Thoracic aorta (tissue), 2 donors: ENCODE measurements around the gene RHEB. TPM values are rescaled to one million over a fixed set of nuclear protein-coding genes. Genes with fewer than 3 reads are reported as not detected.
"Not testable (repeated sequence)": the region's sequence is repeated elsewhere in the genome, so short reads cannot be mapped to it uniquely, and the experiment has no call there.

ENCODE experiments used
- ATAC-seq: fragments of 150-250 bp; one replicate; pipeline ENCODE4 v1.8.0; 2017; ENCODE audit warnings: low read depth; ENCODE audit not compliant: insufficient number of reproducible peaks, low FRiP score
- DNase-seq: peaks from one replicate; pipeline ENCODE4 v3.0.0-alpha.2; 2020; ENCODE audit warnings: low spot score
- H3K27ac ChIP-seq, 2 donors: fragments of 200-600 bp; sonication (generic); 1 replicate in 1 of 2; 2 replicates in 1 of 2; pipeline ENCODE4 v1.5.1; 2016; ENCODE audit warnings: mild to moderate bottlenecking in 2 of 2, moderate library complexity in 2 of 2
- H3K27me3 ChIP-seq: fragments of 200-600 bp; sonication (generic); replicated peaks from 2 replicates; pipeline ENCODE4 v1.6.0; 2016; ENCODE audit warnings: mild to moderate bottlenecking; ENCODE audit not compliant: insufficient read depth
- H3K36me3 ChIP-seq: fragments of 200-600 bp; sonication (generic); one replicate; pipeline ENCODE4 v1.5.1; 2016
- H3K4me1 ChIP-seq, 2 donors: fragments of 200-600 bp; sonication (generic); 1 replicate in 1 of 2; 2 replicates in 1 of 2; pipeline versions ENCODE4 v1.5.1 to v1.6.0; 2016; ENCODE audit warnings: low read depth in 2 of 2, mild to moderate bottlenecking in 1 of 2; ENCODE audit not compliant: control insufficient read depth in 1 of 2
- H3K4me3 ChIP-seq: fragments of 200-600 bp; sonication (generic); 2 replicates; pipeline ENCODE4 v1.5.1; 2016; ENCODE audit warnings: mild to moderate bottlenecking
- H3K9me3 ChIP-seq: fragments of 200-600 bp; sonication (generic); 2 replicates; pipeline ENCODE4 v1.5.1; 2016
- CTCF ChIP-seq: fragments of 200-600 bp; sonication (generic); IDR thresholded peaks from one replicate; pipeline ENCODE4 v1.5.1; 2019; ENCODE audit warnings: antibody characterized with exemption
- total RNA-seq, 2 donors: library from RNA; depleted of rRNA; stranded (reverse); fragments of >200 nt; gene quantifications; one replicate each; pipeline versions ENCODE4 v1.1.0 to v1.2.3, GENCODE V29; 2016

The RHEB gene
- total RNA-seq, 2 donors from 2014 or later, result 88.9 to 102 TPM

DNA sequence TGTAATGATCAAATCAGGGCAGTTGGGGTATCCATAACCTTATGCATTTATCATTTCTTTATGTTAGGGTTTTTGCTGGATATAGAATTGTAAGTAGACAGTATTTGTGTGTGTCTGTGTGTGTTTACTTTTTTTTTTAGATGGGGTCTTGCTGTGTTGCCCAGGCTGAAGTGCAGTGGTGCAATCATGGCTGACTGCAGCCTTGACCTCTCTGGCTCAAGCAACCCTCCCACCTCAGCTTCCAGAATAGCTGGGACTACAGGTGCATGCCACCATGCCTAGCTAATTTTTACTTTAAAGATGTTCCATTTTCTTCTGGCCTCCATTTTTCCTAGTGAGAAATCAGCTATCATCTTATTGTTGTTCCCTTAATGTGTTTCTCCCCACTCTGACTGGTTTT, 10.1 kb upstream of the RHEB start:
- no peaks in the 10 kb centered on the region for H3K4me1 ChIP-seq
- no peak overlapping the region for H3K4me3 ChIP-seq
- no peaks in the 10 kb centered on the region for H3K27me3 ChIP-seq
- ATAC-seq (no peak), DNase-seq (no peak)
- no peaks in the 10 kb centered on the region for H3K36me3 ChIP-seq
- no peak for TF ChIP-seq CTCF
- H3K9me3 ChIP-seq, result peaks cover 7% of the 10 kb centered on the region
- H3K27ac ChIP-seq, result no peak overlapping the region

DNA sequence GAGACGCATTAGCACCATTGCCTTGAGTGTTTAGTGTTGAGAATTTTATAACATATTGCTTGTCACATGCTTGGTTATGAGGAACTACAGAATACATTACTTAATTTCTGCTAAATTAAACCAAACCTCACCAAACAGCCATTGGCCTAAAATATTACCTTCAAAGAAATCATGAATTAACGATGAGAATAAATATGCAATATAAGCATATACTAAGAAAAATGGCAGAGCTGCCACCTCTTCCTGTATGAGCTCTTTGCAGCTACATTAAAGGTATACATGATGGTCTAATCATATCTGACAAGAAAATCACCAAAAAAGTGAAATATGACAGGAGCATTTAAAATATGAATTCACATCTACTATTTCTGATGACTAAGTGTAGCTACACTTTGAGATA, 5.2 kb upstream of the RHEB start:
- Histone ChIP-seq H3K27ac (no peak overlapping the region), H3K4me1 (peaks cover 5 to 6% of the 10 kb centered on the region in 2 donors), H3K9me3 (peaks cover 1% of the 10 kb centered on the region), H3K27me3 (no peaks in the 10 kb centered on the region), H3K36me3 (no peaks in the 10 kb centered on the region), H3K4me3 (no peak overlapping the region)
- ATAC-seq (no peak), DNase-seq (no peak)
- no peak for TF ChIP-seq CTCF

DNA sequence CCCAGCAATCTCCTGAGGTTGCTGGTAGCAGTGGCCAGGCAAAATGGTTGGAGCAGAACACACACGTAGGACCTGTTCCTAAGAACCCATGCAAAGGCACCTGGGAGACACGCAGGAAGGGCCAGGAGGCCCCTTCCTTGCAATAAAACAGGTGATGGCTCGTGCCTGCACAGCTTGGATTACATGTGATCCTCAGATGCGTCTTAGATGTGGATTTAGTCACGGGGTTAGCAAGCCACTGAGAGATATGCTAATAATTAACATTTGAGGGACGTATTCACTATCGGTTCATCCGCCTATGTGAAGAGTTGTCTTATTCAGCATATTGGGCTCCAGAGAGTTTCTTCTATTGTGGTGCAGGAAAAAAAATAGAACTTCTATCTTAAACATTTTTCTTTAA, 4.6 kb upstream of the RHEB start:
- no peak for DNase-seq
- Histone ChIP-seq H3K27me3 (no peaks in the 10 kb centered on the region), H3K4me1 (peaks cover 5 to 6% of the 10 kb centered on the region in 2 donors), H3K27ac (no peak overlapping the region), H3K9me3 (no peaks in the 10 kb centered on the region), H3K36me3 (no peaks in the 10 kb centered on the region), H3K4me3 (no peak overlapping the region)
- no peak for ATAC-seq
- no peak for TF ChIP-seq CTCF

DNA sequence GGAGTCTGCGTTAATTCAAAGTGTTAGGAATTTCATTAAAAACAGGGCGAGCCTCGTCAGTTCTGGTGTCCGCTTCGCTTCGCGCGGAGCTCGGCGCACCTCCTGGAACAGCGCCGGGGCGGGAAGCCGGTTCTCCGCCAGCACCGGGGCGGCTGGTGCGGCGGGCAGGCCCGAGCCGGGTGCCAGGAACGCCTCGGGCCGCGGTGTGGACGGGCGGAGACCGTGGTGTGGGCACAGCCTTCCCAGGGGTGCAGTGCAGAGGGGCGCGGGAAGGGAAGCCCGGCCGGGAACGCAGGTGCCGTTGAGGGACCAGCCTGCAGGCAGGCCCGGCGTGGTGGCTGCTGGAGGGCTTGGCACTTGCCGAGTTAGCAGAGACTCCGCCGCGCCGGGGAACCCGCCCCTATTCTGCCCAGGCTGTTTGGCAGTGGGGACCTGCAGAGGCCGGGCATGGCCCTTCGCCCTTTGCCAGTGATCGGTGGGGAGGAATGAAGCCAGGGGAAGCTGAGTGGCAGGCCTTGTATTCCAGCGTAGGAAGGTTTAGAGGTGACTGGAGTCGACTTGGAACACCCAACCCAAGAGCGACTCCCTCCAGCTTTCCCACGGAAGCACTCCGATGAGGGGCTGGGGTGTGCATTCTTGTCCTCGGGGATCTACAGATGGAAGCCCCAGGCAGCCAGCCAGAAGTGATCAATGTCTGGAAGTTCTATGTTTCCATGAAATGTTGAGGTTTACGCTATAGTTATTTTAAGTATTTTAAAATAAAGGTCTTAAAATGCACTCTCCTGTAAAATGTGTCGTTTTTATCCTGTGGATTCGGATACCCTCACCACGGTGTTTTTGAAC, 945 bp upstream of the RHEB start:
- Histone ChIP-seq H3K27me3 (no peaks in the 10 kb centered on the region), H3K4me3 (peak overlapping the region; percentile 95), H3K27ac (peak overlapping the region; percentile 91 to 97), H3K36me3 (no peaks in the 10 kb centered on the region), H3K9me3 (no peaks in the 10 kb centered on the region), H3K4me1 (peaks cover 20 to 29% of the 10 kb centered on the region in 2 donors)
- ATAC-seq (no peak), DNase-seq (peak; percentile 22)
- TF ChIP-seq CTCF, result no peak

DNA sequence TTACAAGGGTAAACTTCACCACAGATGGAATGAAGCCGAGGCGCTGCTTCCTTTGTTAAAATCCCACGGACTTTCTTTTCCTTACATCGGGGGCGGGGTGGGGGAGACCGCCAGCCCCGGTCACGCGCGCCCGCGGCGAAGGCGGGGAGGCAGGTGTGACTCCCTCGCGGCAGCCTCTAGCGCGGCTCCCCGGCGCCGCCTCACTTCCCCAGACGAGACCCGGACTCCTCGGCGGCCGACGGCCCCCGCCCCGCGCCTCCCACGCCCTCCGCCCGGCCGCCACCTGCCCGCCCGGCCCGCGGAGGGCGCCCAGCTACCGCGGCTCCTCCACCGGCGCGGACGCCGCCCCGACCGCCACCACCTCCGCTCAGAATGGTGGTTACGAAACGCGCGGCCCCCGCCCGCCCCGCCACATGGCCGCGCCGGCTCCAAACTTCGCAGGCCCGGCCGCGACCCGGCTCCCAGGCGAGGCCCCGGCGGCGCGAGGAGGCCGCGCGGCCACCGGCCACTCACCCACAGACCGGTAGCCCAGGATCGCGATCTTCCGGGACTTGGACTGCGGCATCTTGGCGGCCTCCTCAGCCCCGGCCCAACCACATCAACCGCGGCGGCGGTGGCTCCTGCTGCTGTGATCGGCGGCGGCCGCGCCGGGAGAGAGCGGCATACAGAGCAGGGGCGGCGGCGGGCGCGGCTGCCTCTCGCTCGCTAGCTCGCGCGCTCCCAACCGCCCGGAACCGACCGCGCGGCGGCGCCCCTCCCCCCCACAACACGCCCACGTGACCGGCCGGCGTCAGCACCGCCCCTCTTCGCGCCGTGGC, 539 bp downstream of the RHEB start:
- ATAC-seq, result peak; percentile 90
- peaks cover 25 to 40% of the 10 kb centered on the region in 2 donors for H3K4me1 ChIP-seq
- not testable (repeated sequence) for H3K27me3 ChIP-seq, H3K9me3 ChIP-seq, H3K36me3 ChIP-seq, DNase-seq
- H3K27ac ChIP-seq, result peak overlapping the region; percentile 97 to 98
- peak overlapping the region; percentile 95 for H3K4me3 ChIP-seq
